NCI-H146 treated with DMSO at 0.1 percent for 48 hours (cell line): ENCODE results near the gene MDFI.

Experiments used
- DNase-seq: peaks from one replicate; lab custom pipeline; 2025; ENCODE audit not compliant: unreplicated experiment; lab: John Stamatoyannopoulos, UW

MDFI gene

DNA sequence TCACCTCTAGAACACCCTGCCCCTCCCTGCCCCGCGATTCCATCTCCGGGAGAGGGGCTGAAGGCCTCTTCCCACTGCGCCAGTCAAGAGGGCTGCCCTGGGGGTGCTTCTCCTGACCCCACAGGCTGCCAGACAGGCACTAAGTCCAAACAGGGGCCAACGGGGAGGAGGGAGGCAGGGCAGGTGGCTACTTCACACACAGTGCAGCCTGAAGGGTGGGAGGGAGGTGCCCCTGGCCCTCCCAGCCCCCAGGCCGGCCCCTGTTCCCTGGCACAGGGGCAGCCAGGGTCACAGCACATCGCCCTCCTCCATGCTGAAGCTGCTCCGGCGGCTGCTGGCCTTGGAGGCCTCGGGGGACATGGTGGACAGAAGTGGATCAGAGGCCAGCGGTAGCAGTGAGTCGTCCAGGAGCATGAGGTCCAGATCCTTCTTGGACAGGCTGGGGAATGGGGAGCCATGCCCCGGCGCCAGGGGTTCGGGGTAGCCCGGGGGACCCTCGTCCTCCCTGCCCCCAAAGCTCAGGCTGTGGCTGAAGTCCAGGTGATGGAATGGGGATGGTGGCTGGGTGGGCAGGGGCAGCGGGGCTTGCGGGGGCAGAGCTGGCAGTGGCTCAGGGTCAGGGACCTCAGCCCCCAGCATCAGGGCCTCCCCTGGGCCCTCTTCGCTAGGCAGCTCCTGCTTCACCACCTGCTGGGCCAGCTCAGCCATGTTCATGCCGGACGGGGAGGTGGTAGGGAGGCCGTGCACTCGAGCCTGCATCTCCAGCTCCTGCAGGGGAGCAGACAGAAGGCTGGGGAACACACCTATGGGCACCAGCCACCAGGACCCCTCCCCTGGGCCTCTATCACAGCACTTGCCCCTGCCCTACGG, 46.3 kb downstream of the MDFI start:
- DNase-seq: no peak

GRCh38 chr6:41685641-41686380, 47.5 kb downstream of the MDFI start:
- no peak for DNase-seq

GRCh38 chr6:41687501-41688175, 49.4 kb downstream of the MDFI start:
- no peak for DNase-seq

DNA sequence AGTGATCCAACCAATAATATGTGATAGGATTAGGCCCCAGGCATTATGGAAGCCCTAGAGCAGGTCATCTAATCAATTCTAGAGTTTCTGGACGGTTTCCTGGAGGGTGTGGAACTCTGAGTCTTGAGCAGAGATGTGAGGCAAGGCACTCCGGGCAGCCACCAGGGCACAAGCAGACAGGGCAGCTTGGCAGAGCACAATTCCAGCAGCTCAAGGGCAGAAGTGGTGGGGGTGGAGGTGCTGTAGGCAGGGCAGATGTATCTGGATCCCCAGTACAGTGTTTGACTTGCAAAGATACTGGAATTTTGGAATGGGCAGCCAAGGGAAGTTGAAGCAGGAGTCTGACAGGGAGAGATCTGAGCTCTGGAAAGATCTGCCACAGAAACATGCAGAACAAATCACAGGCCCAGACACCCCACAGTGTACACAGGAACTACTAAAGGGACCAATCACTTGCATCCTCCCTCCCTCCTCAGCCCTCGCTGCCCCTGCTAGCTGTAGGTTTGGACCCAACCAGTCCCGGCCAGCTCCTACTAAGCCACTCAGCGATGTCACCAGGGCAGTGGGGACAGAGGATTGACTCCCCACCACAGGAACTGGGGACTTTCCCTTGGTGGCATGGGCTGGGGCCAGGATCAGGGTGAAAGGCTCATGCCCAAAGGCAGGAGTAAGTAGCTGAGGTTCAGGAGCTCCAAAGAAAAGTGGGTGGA, 50.1 kb downstream of the MDFI start:
- no peak for DNase-seq

DNA sequence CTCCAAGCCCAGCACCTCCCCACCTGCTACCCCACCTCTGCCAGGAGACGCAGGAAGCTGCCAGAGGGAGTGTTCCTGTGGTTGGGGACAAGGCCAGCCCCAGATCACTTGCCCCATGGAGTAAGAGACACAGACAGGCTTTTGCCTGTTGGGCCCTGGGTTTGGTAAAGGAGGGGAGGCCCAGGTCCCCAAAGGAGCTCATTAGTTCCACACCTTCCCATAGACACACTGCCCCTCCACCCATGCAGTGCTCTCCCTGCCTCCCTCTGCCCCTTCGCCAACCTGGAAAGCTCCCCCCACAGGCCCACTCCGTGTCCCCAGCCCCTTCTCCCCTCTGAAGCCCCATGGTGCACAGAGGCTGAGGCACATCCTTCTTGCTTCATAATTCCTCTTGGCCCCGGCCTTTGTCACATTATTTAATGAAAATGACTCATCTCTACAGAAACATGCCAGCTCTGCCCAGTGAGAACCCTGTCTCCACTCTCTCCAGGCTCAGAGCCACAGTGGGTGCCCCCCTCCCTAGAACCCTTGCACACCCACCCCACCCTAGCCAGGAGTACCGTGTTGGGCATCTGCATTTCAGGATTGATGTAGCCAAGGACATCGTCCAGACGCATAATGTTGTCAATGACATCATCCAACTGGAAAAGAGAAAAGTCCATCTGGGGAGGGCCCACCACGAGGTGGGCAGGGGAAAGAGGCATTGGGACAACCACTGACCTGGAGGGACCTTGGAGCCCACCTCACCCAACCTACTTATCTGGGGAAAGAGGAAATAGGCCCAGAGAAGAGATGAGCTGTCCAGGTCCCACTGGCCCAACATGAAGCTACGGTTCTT, 51.1 kb downstream of the MDFI start:
- no peak for DNase-seq

- no peak for DNase-seq
Observed at GRCh38 chr6:41690541-41691330, 52.5 kb downstream of the MDFI start.

DNA sequence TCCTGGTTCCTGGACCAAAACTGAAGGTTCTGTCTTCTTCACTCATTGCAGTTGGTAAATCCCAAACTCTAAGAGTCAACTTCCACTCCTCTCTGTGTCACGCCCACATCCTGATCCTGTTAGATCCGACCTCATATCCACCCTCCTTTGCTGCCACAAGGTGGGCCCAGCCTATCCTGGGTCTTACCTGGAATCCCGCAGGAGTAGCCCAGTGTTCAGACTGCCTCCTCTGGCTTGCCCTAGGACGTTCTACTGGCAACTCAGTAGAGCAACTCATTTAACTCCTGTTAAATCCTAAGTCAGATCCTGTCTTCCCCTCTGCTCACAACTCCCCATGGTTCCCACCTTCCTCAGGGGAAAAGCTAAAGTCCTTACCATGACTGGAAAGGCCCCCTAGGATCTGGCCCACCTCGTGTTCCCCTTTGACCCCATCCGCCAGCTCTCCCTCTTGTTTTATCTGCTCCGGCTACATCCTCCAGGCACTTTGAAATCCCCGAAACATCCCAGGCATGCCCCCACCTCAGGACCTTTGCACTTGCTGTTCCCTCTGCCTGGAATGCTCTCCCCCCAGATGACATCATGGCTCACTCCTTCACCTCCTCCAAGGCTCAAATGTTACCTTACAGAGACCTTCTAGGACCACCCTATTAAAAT, 53.3 kb downstream of the MDFI start:
- no peak for DNase-seq

GRCh38 chr6:41692080-41692675, 53.9 kb downstream of the MDFI start:
- no peak for DNase-seq

GRCh38 chr6:41692730-41693129, 54.5 kb downstream of the MDFI start:
- DNase-seq: no peak

- no peak for DNase-seq
Observed at GRCh38 chr6:41693281-41694240, 55.3 kb downstream of the MDFI start.

DNA sequence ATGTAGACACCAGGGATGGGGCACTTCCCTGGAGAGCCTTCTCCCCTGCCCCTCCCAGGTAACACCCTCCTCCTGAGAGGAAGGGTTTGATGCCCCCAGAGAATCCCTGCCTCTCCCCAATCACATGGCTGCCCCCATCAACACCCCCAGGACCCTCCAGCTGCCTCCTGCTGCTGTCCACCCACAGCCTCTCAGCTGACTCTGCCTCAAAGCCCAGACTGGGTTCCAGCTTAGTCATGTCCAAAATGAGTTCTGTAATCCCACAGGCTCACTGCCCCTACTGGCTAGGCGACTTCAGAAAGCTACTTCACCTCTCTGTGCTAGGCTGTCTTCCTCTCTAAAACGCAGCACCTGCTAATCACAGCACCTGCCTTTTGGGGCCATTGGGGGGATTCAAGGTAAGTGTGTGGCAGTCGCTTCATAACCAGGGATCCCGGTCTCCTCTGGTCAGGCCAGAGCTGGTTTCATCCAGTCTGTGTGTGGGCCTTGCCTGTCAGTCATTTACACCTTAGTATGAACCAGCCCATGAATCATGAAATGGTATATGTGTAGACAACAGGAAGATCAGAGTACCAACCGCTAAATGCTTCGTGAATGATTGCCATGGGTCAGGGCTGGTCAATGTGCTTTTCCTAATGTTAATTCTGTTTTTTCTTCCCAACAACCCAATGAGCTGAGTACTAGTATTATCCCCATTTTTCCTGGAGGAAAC, 56.7 kb downstream of the MDFI start:
- DNase-seq: no peak

- DNase-seq: no peak
Observed at GRCh38 chr6:41695825-41696224, 57.6 kb downstream of the MDFI start.

DNA sequence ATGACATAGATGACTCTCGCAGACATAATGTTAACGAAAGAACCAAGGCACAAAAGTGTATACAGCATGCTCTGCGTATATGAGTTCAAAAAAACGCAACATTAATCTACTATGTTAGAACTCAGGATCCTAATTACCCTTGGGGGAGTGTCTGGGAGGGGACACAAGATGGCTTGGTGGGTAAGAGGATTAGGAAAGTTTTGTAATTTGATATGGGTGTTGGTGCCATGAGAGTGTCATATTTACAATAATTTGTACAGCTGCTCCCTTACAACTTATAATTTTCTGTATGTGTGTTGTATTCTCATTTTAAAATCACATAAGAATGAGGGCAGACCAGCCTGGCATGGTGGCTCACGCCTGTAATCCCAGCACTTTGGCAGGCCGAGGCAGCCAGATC, 58.5 kb downstream of the MDFI start:
- no peak for DNase-seq

DNA sequence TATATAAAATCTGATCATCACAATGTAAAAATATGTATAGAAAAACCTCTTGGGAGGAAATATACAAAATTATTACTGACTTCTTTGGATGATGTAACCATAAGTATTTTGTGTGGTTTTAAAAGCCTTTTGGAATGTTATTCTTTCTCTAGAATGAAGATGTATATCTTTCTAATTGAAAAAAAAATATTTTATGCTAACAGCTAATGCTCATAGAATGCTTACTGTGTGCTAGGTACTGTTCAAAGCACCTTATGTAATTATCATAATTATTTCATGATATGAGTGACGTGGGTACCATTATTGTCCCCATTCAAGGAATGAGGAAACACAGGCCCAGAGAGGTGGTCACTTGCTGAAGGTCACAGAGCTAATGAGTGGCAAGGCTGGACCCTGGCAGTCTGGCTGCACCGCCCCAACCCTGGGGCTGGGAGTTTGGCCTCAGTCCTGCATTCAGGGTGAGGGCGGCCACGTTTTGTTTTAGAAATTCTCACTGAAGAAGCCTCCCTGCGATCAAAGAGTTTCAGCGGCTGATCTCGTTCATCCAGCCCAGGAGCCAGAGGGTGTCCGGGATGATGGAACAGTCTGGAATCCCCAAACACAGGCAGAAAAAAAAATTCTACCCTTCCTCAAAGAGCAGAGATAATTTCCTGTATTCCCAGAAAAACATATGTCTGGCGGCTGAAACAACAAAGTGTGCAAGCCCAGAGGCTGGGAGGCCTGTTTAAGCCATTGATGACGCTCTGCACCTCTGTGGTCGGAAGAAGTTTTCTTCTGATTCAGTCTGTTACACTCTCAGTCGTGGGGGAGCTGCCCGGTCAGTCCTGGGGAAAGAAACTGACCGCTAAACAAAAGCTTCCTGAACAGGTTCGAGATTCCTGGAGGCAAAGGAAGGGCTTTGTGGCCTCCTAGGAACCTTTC, 59.9 kb downstream of the MDFI start:
- no peak for DNase-seq

DNA sequence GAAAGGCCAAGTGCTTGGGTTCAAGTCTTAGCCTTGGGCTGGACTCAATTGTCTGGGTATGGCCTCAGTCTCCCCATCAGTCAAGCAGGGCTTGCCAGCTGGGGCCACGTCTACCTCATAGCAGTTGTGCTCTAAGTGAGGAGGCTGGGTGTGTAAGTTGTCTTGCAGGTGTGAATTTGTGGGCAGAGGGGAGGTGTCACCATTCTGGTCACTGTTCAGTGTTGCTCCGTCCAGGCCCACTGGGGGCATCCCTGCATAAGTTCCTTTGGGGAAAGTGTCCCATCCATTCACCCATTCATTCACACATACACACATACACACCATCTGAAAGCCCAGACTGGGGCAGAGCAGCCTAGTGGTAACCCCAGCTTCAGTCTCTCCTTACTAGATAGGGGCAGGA, 60.8 kb downstream of the MDFI start:
- no peak for DNase-seq
